GM12878 (cell line): ENCODE results near the gene CHIC2. TPM values are rescaled to one million over a fixed set of nuclear protein-coding genes. Genes with fewer than 3 reads are reported as not detected.

ENCODE experiments used
- ATAC-seq: fragments of 200-7000 bp; cut with Tn5 transposase; 3 replicates; pipeline ENCODE4 v1.9.1; 2020; ENCODE audit warnings: mild to moderate bottlenecking, moderate library complexity
- BruUV-seq: library from RNA; stranded (reverse); fragments of 400-500 nt; replicated peaks from 2 replicates; lab custom pipeline; 2021; lab: Mats Ljungman, UMichigan
- CTCF ChIA-PET: fragments of 300-600 bp; sonication (Branson Sonifier 250); formaldehyde crosslinking; extraction: SDS; loops from one replicate; lab custom pipeline; 2021; ENCODE audit warnings: inconsistent platforms; lab: Yijun Ruan, JAX
- POLR2A ChIA-PET: fragments of 350-600 bp; formaldehyde crosslinking; extraction: SDS; loops from one replicate; lab custom pipeline; 2021; ENCODE audit warnings: inconsistent platforms; lab: Charles Lee
- RAD21 ChIA-PET: fragments of 300-600 bp; sonication (Branson Sonifier 250); formaldehyde crosslinking; loops from one replicate; lab custom pipeline; 2023; ENCODE audit warnings: antibody characterized with exemption; ENCODE audit not compliant: unreplicated experiment; lab: Charles Lee
- SMC1A ChIA-PET: fragments of 300-600 bp; sonication (Branson Sonifier 250); formaldehyde crosslinking; loops from one replicate; lab custom pipeline; 2023; ENCODE audit not compliant: unreplicated experiment, uncharacterized antibody; lab: Charles Lee
- DNase-seq: peaks from one replicate; pipeline ENCODE4 v3.0.0-alpha.2; 2011; ENCODE audit warnings: low read depth, low spot score
- FAIRE-seq: peaks from 3 replicates; lab custom pipeline; 2011; peaks lifted over from hg19 to GRCh38; lab: Jason Lieb, UNC
- H2AFZ ChIP-seq: 2 replicates; pipeline ENCODE4 v1.6.0; 2011; ENCODE audit warnings: low read depth, low read length, control low read depth; ENCODE audit not compliant: control insufficient read depth
- H3K27ac ChIP-seq: 2 replicates; pipeline ENCODE4 v1.5.1; 2011; ENCODE audit warnings: control low read depth; ENCODE audit not compliant: control insufficient read depth, insufficient read depth
- H3K27me3 ChIP-seq, 2 experiments: replicated peaks in 1 of 2; 2 replicates each; pipeline versions ENCODE4 v1.6.0 to v1.6.1; 2011; ENCODE audit warnings: low read length in 1 of 2; ENCODE audit not compliant: control insufficient read depth in 2 of 2, insufficient read depth in 2 of 2
- H3K36me3 ChIP-seq, 2 experiments: 2 replicates each; pipeline ENCODE4 v1.5.1; 2011; ENCODE audit warnings: low read length in 1 of 2; ENCODE audit not compliant: control insufficient read depth in 2 of 2, insufficient read depth in 2 of 2
- H3K4me1 ChIP-seq: 2 replicates; pipeline ENCODE4 v1.6.1; 2011; ENCODE audit warnings: mild to moderate bottlenecking, low read length, moderate library complexity, mixed read lengths; ENCODE audit not compliant: control insufficient read depth, insufficient read depth
- H3K4me2 ChIP-seq: 2 replicates; pipeline ENCODE4 v1.6.0; 2011; ENCODE audit warnings: control low read depth; ENCODE audit not compliant: control insufficient read depth, insufficient read depth
- H3K4me3 ChIP-seq: fragments of 200-600 bp; sonication (generic); 2 replicates; pipeline ENCODE4 v1.5.1; 2016
- H3K79me2 ChIP-seq: 2 replicates; pipeline ENCODE4 v1.6.0; 2011; ENCODE audit warnings: low read length; ENCODE audit not compliant: control insufficient read depth, insufficient read depth
- H3K9ac ChIP-seq: 2 replicates; pipeline ENCODE4 v1.8.0; 2011; ENCODE audit warnings: low read length, control low read depth, mixed read lengths; ENCODE audit not compliant: control insufficient read depth, insufficient read depth
- H3K9me3 ChIP-seq: replicated peaks from 3 replicates; pipeline ENCODE4 v1.5.1; 2011; ENCODE audit warnings: mild to moderate bottlenecking, low read length; ENCODE audit not compliant: control insufficient read depth, insufficient read depth
- H4K20me1 ChIP-seq: 2 replicates; pipeline ENCODE4 v1.6.0; 2011; ENCODE audit not compliant: control insufficient read depth, insufficient read depth
- BCL11A ChIP-seq: IDR thresholded peaks from 2 replicates; pipeline ENCODE4 v1.6.1; 2011; ENCODE audit warnings: low read depth, low read length
- CHD4 ChIP-seq: fragments of 200-600 bp; sonication (generic); IDR thresholded peaks from 2 replicates; pipeline ENCODE4 v1.6.1; 2016; ENCODE audit warnings: mild to moderate bottlenecking
- ETV6 ChIP-seq, 2 experiments: fragments of 450-650 bp in 1 of 2; IDR thresholded peaks in 1 of 2; conservative IDR thresholded peaks in 1 of 2; 2 replicates each; pipeline ENCODE4 v1.6.1; 2014; ENCODE audit warnings: antibody characterized with exemption in 1 of 2, borderline replicate concordance in 1 of 2, low read depth in 1 of 2, mild to moderate bottlenecking in 1 of 2, moderate library complexity in 1 of 2
- EZH2 ChIP-seq: IDR thresholded peaks from 2 replicates; pipeline ENCODE4 v1.6.1; 2012; ENCODE audit warnings: low read depth, mild to moderate bottlenecking, control low read depth, inconsistent platforms, low read length, borderline replicate concordance; ENCODE audit not compliant: control insufficient read depth
- LARP7 ChIP-seq: fragments of 450-650 bp; IDR thresholded peaks from 2 replicates; pipeline ENCODE4 v1.6.1; 2017; ENCODE audit warnings: mild to moderate bottlenecking
- SUZ12 ChIP-seq: fragments of 200-600 bp; sonication (generic); IDR thresholded peaks from one replicate; pipeline ENCODE4 v1.6.1; 2018; ENCODE audit warnings: antibody characterized with exemption, mild to moderate bottlenecking; ENCODE audit not compliant: unreplicated experiment
- WGBS: methylation state at CpG from one replicate; pipeline ENCODE4 v1.1.6; 2016; ENCODE audit warnings: low lambda C conversion rate; ENCODE audit not compliant: insufficient replicate concordance, insufficient coverage; ENCODE audit errors: missing lambda C conversion rate; 5-methylcytosine and 5-hydroxymethylcytosine counted together
- in situ Hi-C: fragments of 300-500 bp; cut with MboI; formaldehyde crosslinking; loops from 9 replicates; pipeline ENCODE4 v1.14.3; 2018; ENCODE audit warnings: mixed read lengths
- intact Hi-C: fragments of 100-400 bp; cut with micrococcal nuclease; formaldehyde crosslinking; loops from one replicate; pipeline ENCODE4 v1.14.2; 2022; ENCODE audit not compliant: unreplicated experiment
- polyA plus RNA-seq, 11 experiments: library from polyadenylated mRNA; depleted of rRNA in 4 of 11; unstranded in 6 of 11; stranded (reverse) in 5 of 11; fragments of >200 nt; fragmentation: Nextera tagmentation in 4 of 11; fragmentation: Illumina TruSeq in 1 of 11; extraction: Ambion mirVana in 4 of 11; extraction: Trizol in 1 of 11; gene quantifications; 1 replicate in 1 of 11; 2 replicates in 10 of 11; pipeline versions ENCODE4 v1.2.1 to v1.2.3, GENCODE V29; 2011 to 2016; ENCODE audit warnings: inconsistent platforms in 2 of 11, missing spikeins in 2 of 11, low read depth in 1 of 11
- total RNA-seq, 4 experiments: library from RNA; depleted of rRNA in 3 of 4; stranded (reverse); fragments of >200 nt in 3 of 4; fragmentation: Illumina TruSeq in 1 of 4; extraction: Trizol in 1 of 4; gene quantifications; 2 replicates each; pipeline versions ENCODE4 v1.2.1 to v1.2.3, GENCODE V29; 2013 to 2021
- TF ChIP-seq, protein P1 (sequence below): IDR thresholded peaks from 2 replicates; pipeline ENCODE4 v1.6.1; 2011; ENCODE audit warnings: low read depth, mild to moderate bottlenecking, low read length, moderate library complexity, borderline replicate concordance; ENCODE audit errors: extremely low read depth
- TF ChIP-seq, protein P2 (sequence below), 3 experiments: IDR thresholded peaks in 2 of 3; conservative IDR thresholded peaks in 1 of 3; 2 replicates each; pipeline ENCODE4 v1.5.1; 2011; ENCODE audit warnings: low read depth in 3 of 3, low read length in 3 of 3, mild to moderate bottlenecking in 3 of 3, control low read depth in 2 of 3, moderate library complexity in 2 of 3, inconsistent platforms in 1 of 3, mixed read lengths in 1 of 3; ENCODE audit not compliant: control insufficient read depth in 2 of 3, insufficient read depth in 1 of 3; ENCODE audit errors: extremely low read depth in 1 of 3
- TF ChIP-seq, protein P3 (sequence below): IDR thresholded peaks from 2 replicates; pipeline ENCODE4 v1.6.1; 2011; ENCODE audit warnings: low read depth, low read length, improper control_type of control experiment, borderline replicate concordance
- TF ChIP-seq, protein P4 (sequence below): fragments of 450-650 bp; IDR thresholded peaks from 2 replicates; pipeline ENCODE4 v1.6.1; 2016; ENCODE audit warnings: mild to moderate bottlenecking

The CHIC2 gene
- total and polyA plus RNA-seq, 10 of the 15 experiments (the other 5 are each of a cell fraction or from before 2014, with no cell fraction given) = 0.80 to 24.4 (median 12.2) TPM

DNA sequence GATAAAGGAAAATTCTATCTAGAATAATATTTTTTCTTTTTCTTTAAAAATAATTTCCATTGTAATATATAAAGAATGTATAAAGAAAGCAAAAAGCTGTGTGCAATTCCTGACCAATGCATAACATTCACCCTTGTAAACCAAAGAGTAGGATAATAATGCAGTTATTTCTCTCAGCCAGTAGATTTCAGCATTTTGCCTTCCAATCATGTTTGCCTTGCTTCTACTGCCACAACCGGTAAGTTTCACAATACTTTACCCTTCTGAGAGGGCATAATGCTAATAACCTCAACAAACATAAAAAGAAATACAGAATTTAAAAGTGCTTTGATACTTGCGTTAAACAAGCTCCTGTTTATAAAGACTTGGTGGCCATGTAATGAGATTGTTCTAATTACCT lies 59.9 kb downstream of the CHIC2 start:
- no peak overlapping the region for H3K27ac ChIP-seq
- no peak for DNase-seq
- intact Hi-C loops (no loop called here), in situ Hi-C loops (no loop called here)
- H3K4me2 ChIP-seq = no peak overlapping the region
- ChIA-PET SMC1A (interaction anchor here (1.2 to 2.6 kb wide), 3 partner anchors 9 to 53 kb away, joined by 3 to 6 read pairs (median 5); no protein-coding TSS in a partner anchor), CTCF (no interaction called here), POLR2A (no interaction called here), RAD21 (no interaction called here)
- no peaks in the 10 kb centered on the region for H3K79me2 ChIP-seq
- H3K9ac ChIP-seq = no peak overlapping the region
- no peak for FAIRE-seq
- H3K4me1 ChIP-seq = no peaks in the 10 kb centered on the region
- no peak for TF ChIP-seq ETV6 (conservative IDR thresholded peaks at IDR 0.05 in 1 of 2, IDR thresholded peaks at IDR 0.05 in 1 of 2; ENCODE audit: borderline replicate concordance in 1 of 2, low read depth in 1 of 2)
- TF ChIP-seq LARP7 = no peak
- TF ChIP-seq, protein P1, sequence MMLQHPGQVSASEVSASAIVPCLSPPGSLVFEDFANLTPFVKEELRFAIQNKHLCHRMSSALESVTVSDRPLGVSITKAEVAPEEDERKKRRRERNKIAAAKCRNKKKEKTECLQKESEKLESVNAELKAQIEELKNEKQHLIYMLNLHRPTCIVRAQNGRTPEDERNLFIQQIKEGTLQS = no peak
- no peak for TF ChIP-seq SUZ12
- no peak for TF ChIP-seq EZH2
- TF ChIP-seq, protein P2, sequence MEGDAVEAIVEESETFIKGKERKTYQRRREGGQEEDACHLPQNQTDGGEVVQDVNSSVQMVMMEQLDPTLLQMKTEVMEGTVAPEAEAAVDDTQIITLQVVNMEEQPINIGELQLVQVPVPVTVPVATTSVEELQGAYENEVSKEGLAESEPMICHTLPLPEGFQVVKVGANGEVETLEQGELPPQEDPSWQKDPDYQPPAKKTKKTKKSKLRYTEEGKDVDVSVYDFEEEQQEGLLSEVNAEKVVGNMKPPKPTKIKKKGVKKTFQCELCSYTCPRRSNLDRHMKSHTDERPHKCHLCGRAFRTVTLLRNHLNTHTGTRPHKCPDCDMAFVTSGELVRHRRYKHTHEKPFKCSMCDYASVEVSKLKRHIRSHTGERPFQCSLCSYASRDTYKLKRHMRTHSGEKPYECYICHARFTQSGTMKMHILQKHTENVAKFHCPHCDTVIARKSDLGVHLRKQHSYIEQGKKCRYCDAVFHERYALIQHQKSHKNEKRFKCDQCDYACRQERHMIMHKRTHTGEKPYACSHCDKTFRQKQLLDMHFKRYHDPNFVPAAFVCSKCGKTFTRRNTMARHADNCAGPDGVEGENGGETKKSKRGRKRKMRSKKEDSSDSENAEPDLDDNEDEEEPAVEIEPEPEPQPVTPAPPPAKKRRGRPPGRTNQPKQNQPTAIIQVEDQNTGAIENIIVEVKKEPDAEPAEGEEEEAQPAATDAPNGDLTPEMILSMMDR (IDR thresholded peaks at IDR 0.05 in 2 of 3, conservative IDR thresholded peaks at IDR 0.05 in 1 of 3; ENCODE audit: control insufficient read depth in 2 of 3, extremely low read depth in 1 of 3, insufficient read depth in 1 of 3, low read depth in 3 of 3, low read length in 3 of 3) = no peak
- TF ChIP-seq, protein P3, sequence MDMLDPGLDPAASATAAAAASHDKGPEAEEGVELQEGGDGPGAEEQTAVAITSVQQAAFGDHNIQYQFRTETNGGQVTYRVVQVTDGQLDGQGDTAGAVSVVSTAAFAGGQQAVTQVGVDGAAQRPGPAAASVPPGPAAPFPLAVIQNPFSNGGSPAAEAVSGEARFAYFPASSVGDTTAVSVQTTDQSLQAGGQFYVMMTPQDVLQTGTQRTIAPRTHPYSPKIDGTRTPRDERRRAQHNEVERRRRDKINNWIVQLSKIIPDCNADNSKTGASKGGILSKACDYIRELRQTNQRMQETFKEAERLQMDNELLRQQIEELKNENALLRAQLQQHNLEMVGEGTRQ = no peak
- TF ChIP-seq BCL11A = no peak
- no peak for TF ChIP-seq CHD4
- TF ChIP-seq, protein P4, sequence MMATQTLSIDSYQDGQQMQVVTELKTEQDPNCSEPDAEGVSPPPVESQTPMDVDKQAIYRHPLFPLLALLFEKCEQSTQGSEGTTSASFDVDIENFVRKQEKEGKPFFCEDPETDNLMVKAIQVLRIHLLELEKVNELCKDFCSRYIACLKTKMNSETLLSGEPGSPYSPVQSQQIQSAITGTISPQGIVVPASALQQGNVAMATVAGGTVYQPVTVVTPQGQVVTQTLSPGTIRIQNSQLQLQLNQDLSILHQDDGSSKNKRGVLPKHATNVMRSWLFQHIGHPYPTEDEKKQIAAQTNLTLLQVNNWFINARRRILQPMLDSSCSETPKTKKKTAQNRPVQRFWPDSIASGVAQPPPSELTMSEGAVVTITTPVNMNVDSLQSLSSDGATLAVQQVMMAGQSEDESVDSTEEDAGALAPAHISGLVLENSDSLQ = no peak
- 98% methylated on average over 2 of the region's 2 CpGs for WGBS
- ATAC-seq = no peak
- H3K4me3 ChIP-seq = no peak overlapping the region
- H2AFZ ChIP-seq = no peak overlapping the region
- no peaks in the 10 kb centered on the region for H3K27me3 ChIP-seq
- no TSS peak for BruUV-seq
- H4K20me1 ChIP-seq = no peaks in the 10 kb centered on the region
- no peaks in the 10 kb centered on the region for H3K9me3 ChIP-seq
- peaks cover 0 to 3% of the 10 kb centered on the region in 2 experiments; a peak in 1 of 4 replicates for H3K36me3 ChIP-seq
